Measurements from ENCODE around the gene KIAA0753. TPM values are rescaled to one million over a fixed set of nuclear protein-coding genes. Genes with fewer than 3 reads are reported as not detected.

Gene KIAA0753
- total and polyA plus RNA-seq, 2 of the 13 experiments (the other 11 are each of a cell fraction or from before 2014, with no cell fraction given): 5.2 to 9.1 TPM

- TF ChIP-seq BATF2 (CRISPR knock-in tag; IDR thresholded peaks at IDR 0.05) (no peak), MAFK (conservative IDR thresholded peaks at IDR 0.05 in 1 of 2, IDR thresholded peaks at IDR 0.05 in 1 of 2; ENCODE audit: low read length in 2 of 2) (no peak), RFX5 (IDR thresholded peaks at IDR 0.05; ENCODE audit: low read depth, low read length) (no peak), SYNCRIP (IDR thresholded peaks at IDR 0.05; ENCODE audit: insufficient read depth, low read depth, low read length) (no peak), NCOA2 (CRISPR knock-in tag; IDR thresholded peaks at IDR 0.05) (0 out of 2 replicates have a peak, but pooled peaks have one; percentile 40), ZNF720 (CRISPR knock-in tag; IDR thresholded peaks at IDR 0.05) (no peak), ZNF782 (CRISPR knock-in tag; IDR thresholded peaks at IDR 0.05; ENCODE audit: borderline replicate concordance) (peak; percentile 60; the same call in 1 of the 2 replicates), ZBTB25 (CRISPR knock-in tag; IDR thresholded peaks at IDR 0.05) (no peak; the same call in none of the 2 replicates), CEBPG (CRISPR knock-in tag; IDR thresholded peaks at IDR 0.05) (0 out of 2 replicates have a peak, but pooled peaks have one; percentile 27), RORA (CRISPR knock-in tag; IDR thresholded peaks at IDR 0.05) (no peak), SOX13 (IDR thresholded peaks at IDR 0.05) (no peak), SOX13 (CRISPR knock-in tag; conservative IDR thresholded peaks at IDR 0.05 in 1 of 2, IDR thresholded peaks at IDR 0.05 in 1 of 2) (peak in 1 of 2 experiments; percentile 4; a peak in 1 of 4 replicates), ZFP37 (CRISPR knock-in tag; IDR thresholded peaks at IDR 0.05; ENCODE audit: borderline replicate concordance) (no peak), ZNF547 (CRISPR knock-in tag; IDR thresholded peaks at IDR 0.05) (peak; percentile 91; the same call in 1 of the 2 replicates), ZMYM4 (CRISPR knock-in tag; IDR thresholded peaks at IDR 0.05) (peak; percentile 19; the same call in 1 of the 2 replicates), RFX3 (CRISPR knock-in tag; IDR thresholded peaks at IDR 0.05) (peak; percentile 98), FOXP1 (IDR thresholded peaks at IDR 0.05) (no peak), FOXP1 (CRISPR knock-in tag; IDR thresholded peaks at IDR 0.05) (no peak), ZSCAN25 (CRISPR knock-in tag; IDR thresholded peaks at IDR 0.05) (peak; percentile 86), ZNF672 (CRISPR knock-in tag; IDR thresholded peaks at IDR 0.05) (no peak), SIX1 (CRISPR knock-in tag; IDR thresholded peaks at IDR 0.05; ENCODE audit: borderline replicate concordance) (no peak), SNAPC2 (CRISPR knock-in tag; IDR thresholded peaks at IDR 0.05) (no peak), ZNF317 (CRISPR knock-in tag; IDR thresholded peaks at IDR 0.05) (no peak; the same call in 1 of the 2 replicates)
- TF ChIP-seq, protein P1, sequence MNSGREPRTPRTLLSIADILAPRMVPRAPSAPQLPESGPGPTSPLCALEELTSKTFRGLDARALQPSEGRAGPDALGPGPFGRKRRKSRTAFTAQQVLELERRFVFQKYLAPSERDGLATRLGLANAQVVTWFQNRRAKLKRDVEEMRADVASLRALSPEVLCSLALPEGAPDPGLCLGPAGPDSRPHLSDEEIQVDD (CRISPR knock-in tag; IDR thresholded peaks at IDR 0.05; ENCODE audit: borderline replicate concordance): no peak
- TF ChIP-seq, protein P2, sequence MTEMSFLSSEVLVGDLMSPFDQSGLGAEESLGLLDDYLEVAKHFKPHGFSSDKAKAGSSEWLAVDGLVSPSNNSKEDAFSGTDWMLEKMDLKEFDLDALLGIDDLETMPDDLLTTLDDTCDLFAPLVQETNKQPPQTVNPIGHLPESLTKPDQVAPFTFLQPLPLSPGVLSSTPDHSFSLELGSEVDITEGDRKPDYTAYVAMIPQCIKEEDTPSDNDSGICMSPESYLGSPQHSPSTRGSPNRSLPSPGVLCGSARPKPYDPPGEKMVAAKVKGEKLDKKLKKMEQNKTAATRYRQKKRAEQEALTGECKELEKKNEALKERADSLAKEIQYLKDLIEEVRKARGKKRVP (CRISPR knock-in tag; IDR thresholded peaks at IDR 0.05): no peak
- TF ChIP-seq, protein P3, sequence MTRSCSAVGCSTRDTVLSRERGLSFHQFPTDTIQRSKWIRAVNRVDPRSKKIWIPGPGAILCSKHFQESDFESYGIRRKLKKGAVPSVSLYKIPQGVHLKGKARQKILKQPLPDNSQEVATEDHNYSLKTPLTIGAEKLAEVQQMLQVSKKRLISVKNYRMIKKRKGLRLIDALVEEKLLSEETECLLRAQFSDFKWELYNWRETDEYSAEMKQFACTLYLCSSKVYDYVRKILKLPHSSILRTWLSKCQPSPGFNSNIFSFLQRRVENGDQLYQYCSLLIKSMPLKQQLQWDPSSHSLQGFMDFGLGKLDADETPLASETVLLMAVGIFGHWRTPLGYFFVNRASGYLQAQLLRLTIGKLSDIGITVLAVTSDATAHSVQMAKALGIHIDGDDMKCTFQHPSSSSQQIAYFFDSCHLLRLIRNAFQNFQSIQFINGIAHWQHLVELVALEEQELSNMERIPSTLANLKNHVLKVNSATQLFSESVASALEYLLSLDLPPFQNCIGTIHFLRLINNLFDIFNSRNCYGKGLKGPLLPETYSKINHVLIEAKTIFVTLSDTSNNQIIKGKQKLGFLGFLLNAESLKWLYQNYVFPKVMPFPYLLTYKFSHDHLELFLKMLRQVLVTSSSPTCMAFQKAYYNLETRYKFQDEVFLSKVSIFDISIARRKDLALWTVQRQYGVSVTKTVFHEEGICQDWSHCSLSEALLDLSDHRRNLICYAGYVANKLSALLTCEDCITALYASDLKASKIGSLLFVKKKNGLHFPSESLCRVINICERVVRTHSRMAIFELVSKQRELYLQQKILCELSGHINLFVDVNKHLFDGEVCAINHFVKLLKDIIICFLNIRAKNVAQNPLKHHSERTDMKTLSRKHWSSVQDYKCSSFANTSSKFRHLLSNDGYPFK (CRISPR knock-in tag; IDR thresholded peaks at IDR 0.05; ENCODE audit: borderline replicate concordance): peak; percentile 89; the same call in 1 of the 2 replicates
These were observed at the start of gene KIAA0753, which contains the start of gene TXNDC17 (continued) for GRCh38 chr17:6640536-6641246.
